ENCODE data around the gene RAD54L. TPM values are rescaled to one million over a fixed set of nuclear protein-coding genes. Genes with fewer than 3 reads are reported as not detected.

Gene RAD54L
- total RNA-seq, 1 experiment from 2014 or later: 25.2 TPM

DNA sequence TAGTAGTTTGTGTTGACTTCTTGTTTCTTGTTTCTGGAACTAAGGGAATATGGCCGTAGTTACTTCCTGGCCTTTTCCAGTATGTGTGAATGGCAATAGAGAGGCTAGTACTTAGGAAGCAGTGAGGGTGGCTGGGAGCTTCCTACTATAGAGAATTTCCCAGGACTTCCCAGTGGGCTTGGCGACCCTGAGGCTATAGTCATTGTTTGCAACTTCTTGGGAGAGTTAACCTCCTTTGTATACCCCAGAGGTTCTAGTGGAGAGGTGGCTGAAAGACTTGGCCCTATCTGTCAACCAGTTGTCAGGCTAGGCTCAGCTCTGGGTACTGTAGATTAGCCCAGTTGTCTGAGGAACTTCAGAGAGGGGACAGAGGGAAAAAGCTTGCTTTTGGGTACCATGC is 15.6 kb downstream of the RAD54L start:
- no peak for DNase-seq
- no peak for TF ChIP-seq CTCF (IDR thresholded peaks at IDR 0.05; ENCODE audit: unreplicated experiment)
- no TSS peak for BruUV-seq (replicated peaks)
- Mint-ChIP-seq H3K27me3 (ENCODE audit: unreplicated experiment) (no peaks in the 10 kb centered on the region), H3K9me3 (ENCODE audit: low read depth, unreplicated experiment) (no peaks in the 10 kb centered on the region), H3K4me3 (ENCODE audit: low read depth, unreplicated experiment) (no peak overlapping the region), H3K4me1 (ENCODE audit: low read depth, unreplicated experiment) (no peaks in the 10 kb centered on the region), H3K27ac (ENCODE audit: unreplicated experiment) (no peak overlapping the region), H3K36me3 (ENCODE audit: insufficient read depth, unreplicated experiment) (peaks cover 24% of the 10 kb centered on the region)
- CTCF ChIA-PET: no interaction called here
- intact Hi-C loops (cut with micrococcal nuclease; ENCODE audit: unreplicated experiment): no loop called here

DNA sequence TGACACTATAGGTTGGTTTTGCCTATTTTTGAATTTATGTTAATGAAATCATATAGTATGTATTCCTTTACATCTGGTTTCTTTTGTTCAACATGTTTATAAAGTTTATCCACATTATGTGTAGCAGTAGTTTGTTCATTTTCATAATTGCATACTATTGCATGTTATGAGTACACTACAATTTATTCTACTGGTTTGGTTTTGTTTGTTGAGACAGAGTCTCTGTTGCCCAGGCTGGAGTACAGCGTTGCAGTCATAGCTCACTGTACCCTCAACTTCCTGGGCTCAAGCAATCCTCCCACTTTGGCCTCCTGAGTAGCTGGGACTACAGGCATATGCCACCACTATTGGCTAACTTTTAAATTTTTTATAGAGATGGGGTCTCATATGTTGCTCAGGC is 21.0 kb downstream of the RAD54L start:
- CTCF ChIA-PET: no interaction called here
- no peak for DNase-seq
- H3K36me3 Mint-ChIP-seq (ENCODE audit: insufficient read depth, unreplicated experiment): peaks cover 15% of the 10 kb centered on the region
- intact Hi-C loops (cut with micrococcal nuclease; ENCODE audit: unreplicated experiment): no loop called here
- TF ChIP-seq CTCF (IDR thresholded peaks at IDR 0.05; ENCODE audit: unreplicated experiment): no peak
- no peaks in the 10 kb centered on the region for H3K9me3 Mint-ChIP-seq (ENCODE audit: low read depth, unreplicated experiment)
- H3K4me1 Mint-ChIP-seq (ENCODE audit: low read depth, unreplicated experiment): no peaks in the 10 kb centered on the region
- BruUV-seq (replicated peaks): no TSS peak
- H3K27me3 Mint-ChIP-seq (ENCODE audit: unreplicated experiment): no peaks in the 10 kb centered on the region
- H3K4me3 Mint-ChIP-seq (ENCODE audit: low read depth, unreplicated experiment): no peak overlapping the region
- H3K27ac Mint-ChIP-seq (ENCODE audit: unreplicated experiment): no peak overlapping the region

- CTCF ChIA-PET: interaction anchor here (0.6 to 1.0 kb wide), 2 partner anchors 87 to 392 kb away, joined by 3 to 5 read pairs; no protein-coding TSS in a partner anchor
- TF ChIP-seq CTCF (IDR thresholded peaks at IDR 0.05; ENCODE audit: unreplicated experiment): no peak
- intact Hi-C loops (cut with micrococcal nuclease; ENCODE audit: unreplicated experiment): no loop called here
- Mint-ChIP-seq H3K4me1 (ENCODE audit: low read depth, unreplicated experiment) (no peaks in the 10 kb centered on the region), H3K4me3 (ENCODE audit: low read depth, unreplicated experiment) (no peak overlapping the region), H3K27ac (ENCODE audit: unreplicated experiment) (no peak overlapping the region), H3K36me3 (ENCODE audit: insufficient read depth, unreplicated experiment) (peaks cover 33% of the 10 kb centered on the region), H3K27me3 (ENCODE audit: unreplicated experiment) (no peaks in the 10 kb centered on the region), H3K9me3 (ENCODE audit: low read depth, unreplicated experiment) (no peaks in the 10 kb centered on the region)
- no TSS peak for BruUV-seq (replicated peaks)
- DNase-seq: no peak
Observed at GRCh38 chr1:46274225-46275029, 26.9 kb downstream of the RAD54L start.

DNA sequence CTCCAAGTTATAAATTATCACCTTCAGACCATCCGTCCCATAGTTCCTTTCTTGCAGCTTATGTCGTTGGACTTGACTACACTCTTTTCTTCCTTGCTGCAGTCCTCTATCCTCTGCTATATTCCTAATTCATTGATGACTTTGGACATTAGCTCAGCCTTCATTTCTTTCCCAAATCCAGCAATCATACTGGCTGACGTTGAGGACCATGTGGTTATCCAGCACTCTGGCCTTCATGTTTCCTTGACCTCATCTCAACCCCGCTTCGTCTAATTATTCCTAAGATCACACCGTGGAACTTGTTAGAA is 27.4 kb downstream of the RAD54L start:
- H3K27ac Mint-ChIP-seq (ENCODE audit: unreplicated experiment): no peak overlapping the region
- H3K4me1 Mint-ChIP-seq (ENCODE audit: low read depth, unreplicated experiment): no peaks in the 10 kb centered on the region
- H3K36me3 Mint-ChIP-seq (ENCODE audit: insufficient read depth, unreplicated experiment): peaks cover 33% of the 10 kb centered on the region
- intact Hi-C loops (cut with micrococcal nuclease; ENCODE audit: unreplicated experiment): no loop called here
- H3K9me3 Mint-ChIP-seq (ENCODE audit: low read depth, unreplicated experiment): no peaks in the 10 kb centered on the region
- no peak overlapping the region for H3K4me3 Mint-ChIP-seq (ENCODE audit: low read depth, unreplicated experiment)
- no peak for DNase-seq
- TF ChIP-seq CTCF (IDR thresholded peaks at IDR 0.05; ENCODE audit: unreplicated experiment): no peak
- H3K27me3 Mint-ChIP-seq (ENCODE audit: unreplicated experiment): no peaks in the 10 kb centered on the region
- BruUV-seq (replicated peaks): no TSS peak
- CTCF ChIA-PET: no interaction called here

Data from Calu3 (cell line).